C1 segment of cervical spinal cord (tissue), 14 donors: ENCODE results near the gene CACUL1.
A peak's percentile ranks its signal among the peaks of the same experiment; 100 is the strongest.

Experiments
- DNase-seq, 14 donors: peaks; one replicate each; lab custom pipeline; 2025; lab: John Stamatoyannopoulos, UW

CACUL1 gene

DNA sequence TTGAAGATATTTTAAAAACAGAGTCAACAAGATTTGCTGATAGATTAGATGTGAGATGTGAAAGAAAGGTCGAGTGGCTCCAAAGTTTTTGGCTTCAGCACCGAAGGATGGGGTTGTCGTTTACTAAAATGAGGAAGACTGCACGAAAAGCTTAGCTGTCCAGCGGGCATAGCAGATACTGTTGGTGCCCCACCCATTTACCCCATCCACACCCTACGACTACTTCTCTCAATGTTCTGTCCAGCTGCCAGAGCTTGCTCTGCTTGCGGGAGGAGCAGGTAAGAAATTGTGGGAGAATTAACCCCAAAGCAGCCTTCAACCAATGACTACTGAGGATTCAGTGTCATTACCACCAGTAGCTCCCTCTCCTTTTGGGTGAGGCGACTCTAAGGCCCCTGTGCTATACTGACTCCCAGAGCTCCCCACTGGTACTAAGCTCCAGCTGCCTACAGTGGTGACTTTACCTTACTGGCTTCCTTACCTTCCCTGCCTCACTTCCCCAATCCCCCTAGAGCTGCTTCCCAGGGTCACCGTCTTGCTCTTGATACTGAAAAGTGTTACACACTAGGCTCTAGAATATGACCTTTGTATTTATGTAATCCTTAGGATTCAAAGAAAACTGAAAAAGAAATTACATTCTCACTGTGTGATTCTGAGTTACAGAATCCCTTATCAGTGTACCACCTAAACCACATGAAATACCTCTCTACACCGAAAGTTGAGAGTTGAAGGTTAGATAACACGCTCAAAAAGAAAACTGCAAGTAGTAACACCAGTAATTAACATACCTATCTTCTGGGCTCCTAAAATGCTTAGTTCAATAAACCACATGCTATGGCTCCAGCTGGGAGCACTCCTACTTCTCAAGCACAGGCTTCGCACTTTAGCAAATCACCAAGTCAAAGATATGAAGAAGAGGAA is 22.3 kb downstream of the CACUL1 start:
- no peak for DNase-seq

GRCh38 chr10:118730756-118731456 is 23.9 kb downstream of the CACUL1 start:
- no peak for DNase-seq

GRCh38 chr10:118729641-118730258 is 25.0 kb downstream of the CACUL1 start:
- DNase-seq: no peak

- no peak for DNase-seq
Observed at GRCh38 chr10:118729200-118729599, 25.6 kb downstream of the CACUL1 start.

GRCh38 chr10:118725886-118726500 is 28.8 kb downstream of the CACUL1 start:
- DNase-seq: no peak

- no peak for DNase-seq
Observed at GRCh38 chr10:118723466-118723865, 31.3 kb downstream of the CACUL1 start.

DNA sequence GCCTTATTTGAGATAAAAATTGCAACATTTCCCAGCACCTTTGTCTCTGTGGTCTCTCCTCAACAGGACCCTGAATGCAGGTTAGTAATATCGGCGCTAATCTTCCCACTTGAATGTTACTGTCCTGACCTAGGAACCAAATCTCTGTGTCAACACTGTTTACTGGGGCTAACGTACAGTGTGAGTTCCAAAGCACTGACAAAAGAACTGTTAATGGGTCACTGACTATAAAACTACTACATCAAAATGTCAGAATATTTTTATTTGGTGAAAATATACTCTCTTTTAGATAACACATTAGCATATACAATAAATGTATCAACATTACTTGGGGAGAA is 33.3 kb downstream of the CACUL1 start:
- DNase-seq: no peak

DNA sequence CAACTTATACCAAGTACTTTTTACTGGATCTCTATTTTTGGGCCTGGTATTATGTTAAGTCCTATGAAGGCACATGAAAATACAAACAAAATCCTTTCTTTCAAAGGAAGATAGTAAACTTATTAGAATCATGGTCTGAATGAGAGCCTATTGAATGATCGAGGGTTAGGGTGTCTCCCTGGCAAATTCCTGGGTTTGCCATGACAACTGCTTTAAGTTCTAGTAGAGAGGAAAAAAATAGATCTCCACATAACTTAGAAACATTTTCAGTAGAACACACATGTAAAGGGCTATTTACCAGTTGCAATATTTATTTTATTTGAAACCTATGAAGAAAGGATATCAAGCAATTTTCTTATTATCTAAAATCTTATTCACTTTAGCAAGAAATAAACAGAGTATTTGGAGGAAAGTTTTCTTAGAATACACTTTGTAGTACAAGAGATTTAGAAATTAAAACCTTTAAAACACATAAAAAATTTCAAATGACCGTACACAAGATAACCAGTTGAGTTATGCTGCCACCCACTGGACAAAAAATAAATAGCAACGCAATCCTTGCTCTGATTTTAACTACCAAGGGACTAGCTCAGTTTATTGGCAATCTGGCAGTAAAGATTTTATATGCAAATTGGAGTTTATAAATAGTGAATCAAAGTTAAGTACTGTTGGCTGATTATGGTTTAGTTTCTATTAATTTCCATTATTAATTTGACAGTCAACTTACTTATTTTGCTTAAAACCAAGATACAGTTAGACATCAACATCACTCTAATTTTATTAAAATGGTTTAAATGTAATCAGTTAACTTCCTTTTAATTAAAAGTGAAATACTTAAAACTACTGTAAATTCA is 33.9 kb downstream of the CACUL1 start:
- peak in 4 of 14 donors; percentile 5 to 42 (median 23) for DNase-seq

DNA sequence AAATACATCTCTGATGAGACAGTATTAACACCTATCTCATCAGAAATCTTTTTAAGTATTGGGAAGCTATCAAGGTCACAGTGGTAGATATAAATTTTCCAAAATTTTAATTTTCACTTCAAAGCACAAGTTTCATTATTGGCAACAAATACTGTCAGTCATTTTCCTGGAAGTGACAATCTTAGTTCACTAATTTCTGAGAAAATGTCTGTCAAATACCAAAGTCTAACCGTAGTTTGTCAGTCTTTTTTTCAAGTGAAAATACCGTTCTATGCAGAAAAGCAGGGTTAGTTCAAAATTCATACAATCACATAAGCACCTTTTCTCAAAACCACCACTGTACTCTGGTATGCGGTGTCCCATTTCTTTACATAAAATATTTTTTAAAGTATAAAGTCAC is 40.4 kb downstream of the CACUL1 start:
- no peak for DNase-seq

GRCh38 chr10:118712930-118713634 is 41.7 kb downstream of the CACUL1 start:
- DNase-seq: no peak

DNA sequence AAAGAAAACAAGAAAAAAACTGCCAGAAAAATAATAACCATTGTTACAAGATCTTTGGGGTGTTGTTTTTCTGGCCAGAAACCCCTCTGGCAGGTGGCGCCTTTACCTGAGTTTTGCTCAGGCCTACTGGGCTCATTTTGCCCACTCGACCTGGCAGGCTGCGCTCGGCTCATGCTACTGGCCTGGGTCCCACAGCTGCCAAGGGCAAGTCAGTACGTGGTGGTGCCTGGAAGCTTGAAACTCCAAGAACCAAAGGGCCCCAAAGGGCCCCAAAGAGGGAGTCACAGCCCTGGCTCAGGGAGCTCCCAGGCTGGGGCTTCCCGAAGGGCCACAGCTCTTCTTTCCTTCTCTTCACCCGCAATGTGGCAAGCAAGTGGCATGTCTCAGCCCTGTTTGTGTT is 42.7 kb downstream of the CACUL1 start:
- no peak for DNase-seq

DNA sequence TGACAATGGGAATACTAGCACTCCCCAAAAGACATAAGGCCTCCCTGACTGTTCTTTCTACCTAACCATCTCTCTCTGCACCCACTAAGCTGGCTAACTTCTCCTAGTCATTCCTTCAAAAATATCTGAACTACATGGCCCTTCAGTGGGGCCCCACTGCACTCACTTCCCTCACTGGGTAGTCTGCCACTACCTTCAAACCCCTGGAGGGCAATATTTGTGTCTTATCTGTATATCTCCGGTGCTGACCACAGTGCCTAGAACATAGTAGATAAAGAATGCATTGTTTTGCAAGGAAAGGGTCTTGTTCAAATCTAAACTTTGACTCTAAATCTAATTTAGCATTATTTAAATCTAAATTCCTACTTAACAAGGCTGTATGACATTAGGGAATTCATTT is 44.3 kb downstream of the CACUL1 start:
- DNase-seq: no peak

DNA sequence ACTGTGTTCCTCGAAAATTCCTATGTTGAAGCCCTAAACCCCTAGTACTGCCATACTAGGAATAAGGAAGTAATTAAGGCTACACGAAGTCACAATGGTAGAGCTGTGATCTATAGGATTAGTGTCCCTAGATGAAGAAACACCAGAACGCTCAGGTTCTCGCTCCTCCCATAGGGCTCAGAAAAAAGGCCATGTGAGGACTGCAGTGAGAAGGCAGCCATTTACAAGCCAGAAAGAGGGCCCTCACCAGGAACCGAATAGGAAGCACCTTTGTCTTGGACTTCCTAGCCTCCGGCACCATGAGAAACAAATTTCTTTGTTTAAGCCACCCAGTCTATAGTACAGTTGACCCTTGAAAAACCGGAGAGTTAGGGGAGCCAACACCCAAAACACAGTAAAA is 46.2 kb downstream of the CACUL1 start:
- DNase-seq: no peak

- no peak for DNase-seq
Observed at GRCh38 chr10:118704711-118705110, 50.1 kb downstream of the CACUL1 start.

DNA sequence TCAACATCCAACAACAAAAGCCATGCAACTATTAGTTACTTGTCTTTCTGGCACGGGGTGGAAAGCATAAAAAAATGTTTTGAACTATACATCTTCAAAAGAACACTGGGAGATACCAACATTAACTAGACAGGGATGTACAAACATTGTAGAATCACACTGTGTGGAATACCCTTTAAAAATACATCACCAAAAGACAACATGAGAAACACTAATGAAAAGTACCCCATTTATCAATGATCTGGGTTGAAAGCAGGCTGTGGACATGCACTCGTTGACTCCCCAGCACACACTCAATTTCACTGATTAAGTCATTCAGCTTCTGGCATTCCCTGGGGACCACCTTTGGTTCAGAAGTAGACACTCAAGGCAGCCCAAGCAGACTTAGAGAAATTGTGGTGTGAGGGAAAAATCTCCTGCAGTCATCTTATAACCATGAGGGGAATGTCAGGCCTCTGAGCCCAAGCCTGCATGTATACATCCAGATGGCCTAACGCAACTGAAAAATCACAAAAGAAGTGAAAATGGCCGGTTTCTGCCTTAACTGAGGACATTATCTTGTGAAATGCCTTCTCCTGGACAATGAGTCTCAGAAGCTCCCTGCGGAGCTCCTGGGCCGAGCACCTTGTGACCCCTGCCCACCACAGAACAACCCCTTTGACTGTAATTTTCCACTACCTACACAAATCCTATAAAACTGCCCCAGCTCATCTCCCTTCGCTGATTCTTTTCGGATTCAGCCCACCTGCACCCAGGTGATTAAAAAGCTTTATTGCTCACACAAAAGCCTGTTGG is 53.0 kb downstream of the CACUL1 start:
- DNase-seq: no peak

- no peak for DNase-seq
Observed at GRCh38 chr10:118698421-118698820, 56.3 kb downstream of the CACUL1 start.

- DNase-seq: no peak
Observed at GRCh38 chr10:118694848-118695247, 59.9 kb downstream of the CACUL1 start.

GRCh38 chr10:118692872-118693271 is 61.9 kb downstream of the CACUL1 start:
- DNase-seq: no peak

DNA sequence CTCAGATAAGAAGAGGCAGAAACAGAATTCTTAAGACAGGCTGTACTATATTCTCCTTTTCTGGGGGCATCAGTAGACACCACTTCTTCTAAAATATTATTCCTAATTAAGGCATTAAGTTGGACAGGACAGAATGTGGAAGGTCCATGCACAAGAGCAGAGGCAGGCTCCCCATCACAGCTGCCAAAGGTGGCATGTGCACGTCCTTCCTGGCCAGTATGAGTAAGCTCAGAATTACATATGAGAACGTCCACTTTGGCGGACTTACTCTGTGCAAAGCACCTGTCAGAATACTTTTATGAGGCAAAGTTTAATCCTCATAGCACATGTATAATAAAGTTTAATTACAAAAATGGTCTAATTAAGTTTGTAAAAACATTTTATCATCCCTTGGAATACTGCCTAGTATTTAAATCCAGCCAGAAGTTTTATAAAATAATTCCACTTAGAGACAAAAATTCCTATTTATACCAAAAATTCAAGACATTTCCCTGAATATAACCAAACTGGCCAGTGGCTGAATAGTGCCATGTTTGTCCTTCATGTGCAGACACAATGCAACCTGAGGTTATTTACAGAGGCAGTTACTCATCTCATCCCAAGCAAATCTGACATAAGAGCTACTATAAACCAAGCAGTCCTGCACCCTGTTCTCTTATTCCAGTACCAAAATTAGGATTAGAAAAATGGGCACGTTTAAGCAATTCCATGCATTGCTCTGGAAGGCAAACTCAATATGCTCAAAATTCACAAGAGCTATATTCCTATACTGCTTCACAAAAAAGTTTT is 65.5 kb downstream of the CACUL1 start:
- no peak for DNase-seq
